Mononuclear cell (primary cell): ENCODE results near the gene ZNF276. TPM values are rescaled to one million over a fixed set of nuclear protein-coding genes. Genes with fewer than 3 reads are reported as not detected.
"Not testable (repeated sequence)": the region's sequence is repeated elsewhere in the genome, so short reads cannot be mapped to it uniquely, and the experiment has no call there.

Experiments used
- H3K27me3 ChIP-seq: 2 replicates; pipeline ENCODE4 v1.6.0; 2011; ENCODE audit warnings: low read length, control low read depth; ENCODE audit not compliant: insufficient read depth
- H3K4me1 ChIP-seq: 2 replicates; pipeline ENCODE4 v1.5.1; 2011; ENCODE audit warnings: mild to moderate bottlenecking, low read length, control low read depth; ENCODE audit not compliant: insufficient read depth
- H3K4me3 ChIP-seq: 2 replicates; pipeline ENCODE4 v1.5.1; 2011; ENCODE audit warnings: mild to moderate bottlenecking, low read length, moderate library complexity
- H3K9me3 ChIP-seq: 2 replicates; pipeline ENCODE4 v1.5.1; 2011; ENCODE audit warnings: low read depth, mild to moderate bottlenecking, control low read depth, low read length
- total RNA-seq: library from RNA; depleted of rRNA; stranded (reverse); fragments of >200 nt; gene quantifications from one replicate; pipeline ENCODE4 v1.2.3, GENCODE V29; 2012

ZNF276 gene, protein sequence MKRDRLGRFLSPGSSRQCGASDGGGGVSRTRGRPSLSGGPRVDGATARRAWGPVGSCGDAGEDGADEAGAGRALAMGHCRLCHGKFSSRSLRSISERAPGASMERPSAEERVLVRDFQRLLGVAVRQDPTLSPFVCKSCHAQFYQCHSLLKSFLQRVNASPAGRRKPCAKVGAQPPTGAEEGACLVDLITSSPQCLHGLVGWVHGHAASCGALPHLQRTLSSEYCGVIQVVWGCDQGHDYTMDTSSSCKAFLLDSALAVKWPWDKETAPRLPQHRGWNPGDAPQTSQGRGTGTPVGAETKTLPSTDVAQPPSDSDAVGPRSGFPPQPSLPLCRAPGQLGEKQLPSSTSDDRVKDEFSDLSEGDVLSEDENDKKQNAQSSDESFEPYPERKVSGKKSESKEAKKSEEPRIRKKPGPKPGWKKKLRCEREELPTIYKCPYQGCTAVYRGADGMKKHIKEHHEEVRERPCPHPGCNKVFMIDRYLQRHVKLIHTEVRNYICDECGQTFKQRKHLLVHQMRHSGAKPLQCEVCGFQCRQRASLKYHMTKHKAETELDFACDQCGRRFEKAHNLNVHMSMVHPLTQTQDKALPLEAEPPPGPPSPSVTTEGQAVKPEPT
- 48.9 TPM for total RNA-seq

DNA sequence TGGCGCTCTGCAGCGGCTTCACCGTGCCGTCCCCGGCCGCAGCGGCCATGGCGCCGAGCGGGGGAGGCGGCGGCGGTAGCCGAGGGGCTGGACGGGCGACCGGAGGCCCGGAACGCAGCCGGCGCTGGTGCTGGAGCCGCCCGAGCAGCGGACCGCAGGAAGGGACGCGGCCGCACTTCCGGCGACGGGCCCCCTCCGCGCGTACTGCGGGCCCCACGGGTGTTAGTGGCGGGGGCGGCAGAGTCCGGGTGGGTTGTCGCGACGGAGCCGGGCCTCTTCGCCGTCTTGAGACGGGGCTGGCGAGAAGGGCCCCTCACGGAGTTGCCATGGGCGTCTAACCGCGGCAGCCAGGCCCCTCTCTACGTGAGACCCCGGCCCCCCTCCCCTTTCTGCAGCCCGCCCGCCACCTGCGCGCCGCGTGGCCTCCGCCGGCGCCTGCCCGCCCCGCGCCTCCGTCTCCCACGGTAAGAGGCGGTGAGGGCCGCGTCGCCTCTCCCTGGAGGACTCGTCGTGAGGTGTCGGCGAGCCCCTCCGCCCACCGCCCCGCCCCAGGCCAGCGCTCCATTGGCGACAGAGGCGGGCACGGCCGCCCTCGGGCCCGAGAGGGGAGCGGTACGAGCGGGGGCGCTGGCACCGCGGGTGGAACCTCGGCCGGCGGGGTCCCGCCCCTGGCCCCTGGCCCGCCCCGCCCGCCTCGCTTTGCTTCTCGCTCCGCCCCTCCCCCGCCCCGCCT lies at the start of gene ZNF276, which contains the start of gene VPS9D1:
Gene ZNF276 (plus strand): TSS at position 725 of the 733 bp plus-strand sequence. CDS start 104 bp downstream, outside the sequence.
Gene VPS9D1 (minus strand): TSS at position 86 of the 733 bp plus-strand sequence. CDS start 37 bp downstream, at position 49.
- Histone ChIP-seq H3K27me3 (no peaks in the 10 kb centered on the region), H3K9me3 (no peaks in the 10 kb centered on the region), H3K4me3 (peak within 1 kb of the TSS; percentile 73), H3K4me1 (peaks cover 66% of the 10 kb centered on the region)

DNA sequence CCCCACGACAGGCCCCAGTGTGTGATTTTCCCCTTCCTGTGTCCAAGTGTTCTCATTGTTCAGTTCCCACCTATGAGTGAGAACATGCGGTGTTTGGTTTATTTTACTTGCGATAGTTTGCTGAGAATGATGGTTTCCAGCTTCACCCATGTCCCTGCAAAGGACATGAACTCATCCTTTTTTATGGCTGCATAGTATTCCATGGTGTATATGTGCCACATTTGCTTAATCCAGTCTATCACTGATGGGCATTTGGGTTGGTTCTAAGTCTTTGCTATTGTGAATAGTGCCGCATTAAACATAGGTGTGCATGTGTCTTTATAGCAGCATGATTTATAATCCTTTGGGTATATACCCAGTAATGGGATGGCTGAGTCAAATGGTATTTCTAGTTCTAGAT lies 49.8 kb upstream of the ZNF276 start:
- not testable (repeated sequence) for H3K4me1 ChIP-seq, H3K27me3 ChIP-seq, H3K9me3 ChIP-seq, H3K4me3 ChIP-seq

DNA sequence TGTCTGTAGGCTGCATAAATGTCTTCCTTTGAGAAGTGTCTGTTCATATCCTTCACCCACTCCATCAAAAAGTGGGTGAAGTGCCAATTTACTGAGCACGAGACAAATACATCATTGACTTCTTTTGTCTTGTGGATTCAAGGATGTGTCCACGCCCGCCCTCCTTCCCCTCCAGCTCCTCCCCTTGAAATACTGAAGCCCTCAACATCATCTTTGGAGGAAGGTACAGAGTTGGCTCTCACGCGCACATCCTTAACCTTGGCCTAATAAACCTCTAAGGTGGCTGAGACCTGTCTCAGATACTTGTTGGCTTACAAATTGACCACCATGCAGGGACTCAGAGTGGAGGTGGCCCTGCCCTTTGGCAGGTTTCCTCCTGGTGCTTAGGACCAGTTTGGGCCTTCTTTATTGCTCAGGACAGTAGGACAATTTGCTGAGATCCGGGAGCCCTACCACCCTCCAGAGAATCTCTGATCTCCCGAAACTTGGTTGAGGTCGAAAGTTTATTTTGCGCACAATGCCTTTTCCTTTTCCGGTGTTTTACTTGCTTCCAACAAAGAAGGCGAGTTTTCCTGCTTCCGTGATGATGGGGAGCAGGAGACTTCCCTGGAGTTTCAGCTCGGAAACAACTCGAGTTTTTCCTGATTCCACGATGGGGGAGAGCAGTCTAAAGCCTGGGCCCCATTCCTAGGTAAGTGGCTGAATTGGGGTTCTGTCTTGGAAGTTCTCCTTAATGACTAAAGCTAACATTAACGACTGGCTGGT lies 49.0 kb upstream of the ZNF276 start:
- Histone ChIP-seq H3K27me3 (no peaks in the 10 kb centered on the region), H3K4me3 (no peak overlapping the region), H3K4me1 (no peaks in the 10 kb centered on the region), H3K9me3 (no peaks in the 10 kb centered on the region)

DNA sequence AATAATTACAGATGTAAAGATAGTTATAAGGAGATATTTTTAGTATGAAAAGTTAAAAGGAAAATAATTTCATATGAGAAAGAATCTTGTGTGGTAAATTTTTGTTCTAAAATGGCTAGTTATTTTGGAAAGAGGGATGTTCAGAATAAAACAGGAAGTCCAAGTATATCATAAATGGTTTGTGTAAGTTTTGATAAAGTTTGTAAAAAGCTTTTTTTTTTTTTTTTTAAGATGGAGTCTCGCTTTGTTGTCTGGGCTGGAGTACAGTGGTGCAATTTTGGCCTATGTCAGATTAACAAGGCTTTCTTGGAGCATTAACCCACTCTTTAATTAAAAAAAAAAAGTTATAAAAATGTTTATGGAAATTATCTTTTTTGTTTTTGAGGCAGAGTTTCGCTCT lies 43.1 kb upstream of the ZNF276 start:
- Histone ChIP-seq H3K4me1 (no peaks in the 10 kb centered on the region), H3K9me3 (no peaks in the 10 kb centered on the region), H3K4me3 (no peak overlapping the region), H3K27me3 (no peaks in the 10 kb centered on the region)

DNA sequence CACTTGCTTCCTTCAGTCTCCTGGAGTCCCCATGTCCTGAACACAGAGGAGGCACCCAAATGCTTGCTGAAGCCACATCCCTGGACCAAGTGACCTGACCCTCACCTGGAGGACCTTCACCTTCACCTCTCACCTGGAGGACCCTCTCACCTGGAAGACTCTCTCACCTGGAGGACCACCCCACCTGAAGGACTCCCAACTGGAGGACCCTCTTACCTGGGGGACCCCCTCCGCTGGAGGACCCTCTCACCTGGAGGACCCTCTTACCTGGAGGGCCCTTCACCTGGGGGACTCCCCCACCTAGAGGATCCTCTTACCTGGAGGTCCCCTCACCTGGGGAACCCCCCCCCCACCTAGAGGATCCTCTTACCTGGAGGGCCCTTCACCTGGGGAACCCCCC lies 35.4 kb upstream of the ZNF276 start:
- H3K4me1 ChIP-seq, result peaks cover 9% of the 10 kb centered on the region
- H3K9me3 ChIP-seq, result no peaks in the 10 kb centered on the region
- H3K27me3 ChIP-seq, result no peaks in the 10 kb centered on the region
- no peak overlapping the region for H3K4me3 ChIP-seq

DNA sequence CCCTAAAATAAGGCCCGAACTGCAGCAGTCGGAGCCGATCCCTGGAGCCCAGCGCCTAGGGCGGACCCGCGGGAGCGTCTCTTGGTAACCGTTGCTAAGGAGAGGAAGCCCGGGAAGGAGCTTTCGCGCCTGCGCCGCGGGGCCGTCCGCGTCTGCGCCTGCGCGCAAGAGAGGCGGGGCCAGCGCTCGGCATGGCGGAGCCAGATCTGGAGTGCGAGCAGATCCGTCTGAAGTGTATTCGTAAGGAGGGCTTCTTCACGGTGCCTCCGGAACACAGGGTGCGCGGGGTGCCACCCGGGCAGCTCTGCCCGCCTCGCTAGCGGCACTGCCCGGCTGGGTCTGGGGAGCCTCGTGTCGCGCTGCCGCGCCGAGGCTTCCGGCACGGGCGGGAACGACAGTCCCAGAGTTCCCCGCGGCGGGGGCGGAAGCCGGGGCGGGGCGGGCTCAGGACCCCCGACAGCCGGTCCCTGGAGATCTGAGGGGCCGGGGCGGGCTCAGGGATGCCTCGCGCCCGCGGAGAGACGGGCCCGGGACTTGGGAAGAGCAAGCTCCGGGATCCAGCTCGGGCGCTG lies 34.7 kb upstream of the ZNF276 start, which contains the start of gene CDK10:
Gene CDK10 (plus strand): TSS at position 170 of the 572 bp plus-strand sequence. CDS start 22 bp downstream, at position 192.
- Histone ChIP-seq H3K27me3 (no peaks in the 10 kb centered on the region), H3K4me3 (peak within 1 kb of the TSS; percentile 79), H3K9me3 (no peaks in the 10 kb centered on the region), H3K4me1 (peaks cover 9% of the 10 kb centered on the region)

DNA sequence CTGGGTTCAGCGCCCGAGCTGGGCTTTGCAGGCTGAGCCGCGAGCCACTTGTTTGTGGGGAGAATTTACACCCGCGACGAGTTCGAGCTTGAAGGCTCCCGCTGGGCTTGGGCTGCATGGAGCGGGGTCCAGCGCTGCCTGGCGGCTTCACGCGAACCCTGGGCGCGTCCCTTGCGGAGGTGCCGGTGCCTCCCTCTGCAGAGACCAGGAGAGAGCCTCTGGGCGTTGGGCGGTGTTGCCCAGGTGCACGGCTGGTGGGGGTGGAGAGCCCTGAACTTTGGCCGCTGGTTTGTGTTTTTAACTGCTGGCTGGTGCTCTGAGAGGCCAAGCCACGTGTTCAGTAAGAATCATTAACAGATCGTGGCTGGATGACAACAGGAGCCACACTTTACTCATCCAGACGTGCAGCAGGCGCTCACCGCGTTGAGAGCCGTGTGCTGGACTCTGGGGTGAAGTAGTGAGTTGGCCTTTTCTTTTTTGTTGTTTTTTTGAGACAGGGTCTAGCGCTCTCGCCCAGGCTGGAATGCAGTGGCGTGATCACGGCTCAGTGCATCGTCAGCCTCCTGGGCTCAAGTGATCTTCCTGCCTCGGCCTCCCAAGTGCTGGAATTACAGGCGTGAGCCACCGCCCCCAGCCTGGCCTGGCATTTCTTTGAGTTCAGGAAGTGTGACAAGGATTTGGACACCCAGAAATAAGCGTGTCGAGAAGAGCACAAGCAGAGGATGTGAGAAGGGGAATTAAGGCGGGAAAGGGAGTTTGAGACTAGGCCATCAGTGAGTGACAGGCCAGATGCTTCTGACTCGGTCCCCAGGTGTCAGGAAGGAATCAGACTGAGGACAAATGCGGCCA lies 34.0 kb upstream of the ZNF276 start:
- Histone ChIP-seq H3K4me3 (peak overlapping the region; percentile 79), H3K9me3 (no peaks in the 10 kb centered on the region), H3K27me3 (no peaks in the 10 kb centered on the region), H3K4me1 (peaks cover 9% of the 10 kb centered on the region)

DNA sequence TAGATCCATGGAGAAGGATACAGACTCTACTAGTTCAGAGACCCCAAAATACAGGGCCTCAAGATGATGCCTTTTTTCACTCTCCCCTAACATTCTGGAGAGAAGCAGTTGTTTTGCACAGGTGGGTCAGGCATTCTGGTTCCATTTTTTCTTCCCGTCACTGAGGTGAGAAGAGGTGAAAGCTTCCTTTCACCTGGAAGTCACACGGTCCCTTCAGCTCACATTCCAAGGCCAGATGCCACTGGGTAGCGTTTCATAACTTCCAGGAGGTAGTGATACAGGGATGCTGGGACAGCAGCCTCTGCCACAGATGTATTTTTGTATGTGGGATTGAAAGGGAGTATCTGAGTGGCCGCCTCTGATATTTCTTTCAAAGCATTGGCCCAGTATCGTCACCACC lies 32.9 kb upstream of the ZNF276 start:
- no peaks in the 10 kb centered on the region for H3K9me3 ChIP-seq
- H3K4me1 ChIP-seq, result peaks cover 9% of the 10 kb centered on the region
- no peaks in the 10 kb centered on the region for H3K27me3 ChIP-seq
- no peak overlapping the region for H3K4me3 ChIP-seq

DNA sequence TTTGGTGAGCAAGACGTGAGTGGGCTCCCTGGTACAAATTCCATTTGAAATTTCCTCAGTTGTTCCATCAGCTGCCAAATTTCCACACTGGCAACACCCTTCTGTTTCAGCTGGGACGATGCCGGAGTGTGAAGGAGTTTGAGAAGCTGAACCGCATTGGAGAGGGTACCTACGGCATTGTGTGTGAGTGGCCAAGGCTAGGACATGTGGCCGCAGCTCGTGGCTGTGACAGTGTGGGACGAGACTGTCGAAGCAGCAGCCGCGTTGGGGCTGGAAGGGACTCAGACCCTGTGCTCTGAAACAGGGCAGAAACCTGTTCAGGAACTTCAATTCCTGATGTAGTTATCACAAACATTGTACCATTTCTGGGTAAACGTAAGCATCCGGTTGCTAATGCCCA lies 32.2 kb upstream of the ZNF276 start:
- peaks cover 9% of the 10 kb centered on the region for H3K4me1 ChIP-seq
- H3K4me3 ChIP-seq, result no peak overlapping the region
- no peaks in the 10 kb centered on the region for H3K9me3 ChIP-seq
- no peaks in the 10 kb centered on the region for H3K27me3 ChIP-seq

DNA sequence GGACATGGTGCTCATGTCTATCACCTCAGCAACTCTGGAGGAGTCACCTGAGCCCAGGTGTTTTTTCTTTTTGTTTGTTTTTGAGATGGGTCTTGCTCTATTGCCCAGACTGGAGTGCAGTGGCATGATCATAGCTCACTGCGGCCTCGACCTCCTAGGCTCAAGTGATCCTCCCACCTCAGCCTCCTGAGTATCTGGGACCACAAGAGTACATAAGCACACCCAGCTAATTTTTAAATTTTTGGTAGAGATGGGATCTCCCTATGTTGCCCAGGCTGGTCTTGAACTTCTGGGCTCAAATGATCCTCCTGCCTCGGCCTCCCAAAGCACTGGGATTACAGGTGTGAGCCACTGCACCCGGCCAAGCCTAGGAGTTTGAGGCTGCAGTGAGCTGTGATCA lies 31.7 kb upstream of the ZNF276 start:
- not testable (repeated sequence) for H3K4me1 ChIP-seq, H3K4me3 ChIP-seq, H3K27me3 ChIP-seq, H3K9me3 ChIP-seq

DNA sequence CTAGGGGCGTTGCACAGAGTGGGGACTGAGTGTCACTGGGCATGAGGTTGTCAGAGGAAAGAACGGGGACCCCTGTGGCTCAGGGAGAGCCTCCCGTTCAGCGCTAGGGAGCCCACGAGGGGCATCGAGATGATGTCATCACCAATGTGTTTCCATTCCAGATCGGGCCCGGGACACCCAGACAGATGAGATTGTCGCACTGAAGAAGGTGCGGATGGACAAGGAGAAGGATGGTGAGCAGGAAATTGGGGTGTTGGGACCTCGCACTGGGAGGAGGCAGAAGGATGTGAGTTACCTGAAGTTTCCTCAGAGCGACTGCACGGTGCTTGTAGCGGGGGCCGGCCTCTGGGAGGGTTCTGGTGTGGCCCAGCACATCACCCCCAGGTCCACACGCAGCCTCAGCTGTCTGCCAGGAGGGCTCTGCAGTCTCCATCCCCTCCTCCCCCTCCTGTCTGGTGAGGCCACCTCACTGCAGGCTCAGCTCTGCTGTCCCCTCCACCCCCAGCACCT lies 30.9 kb upstream of the ZNF276 start:
- H3K9me3 ChIP-seq, result no peaks in the 10 kb centered on the region
- no peaks in the 10 kb centered on the region for H3K27me3 ChIP-seq
- no peak overlapping the region for H3K4me3 ChIP-seq
- H3K4me1 ChIP-seq, result peaks cover 9% of the 10 kb centered on the region

DNA sequence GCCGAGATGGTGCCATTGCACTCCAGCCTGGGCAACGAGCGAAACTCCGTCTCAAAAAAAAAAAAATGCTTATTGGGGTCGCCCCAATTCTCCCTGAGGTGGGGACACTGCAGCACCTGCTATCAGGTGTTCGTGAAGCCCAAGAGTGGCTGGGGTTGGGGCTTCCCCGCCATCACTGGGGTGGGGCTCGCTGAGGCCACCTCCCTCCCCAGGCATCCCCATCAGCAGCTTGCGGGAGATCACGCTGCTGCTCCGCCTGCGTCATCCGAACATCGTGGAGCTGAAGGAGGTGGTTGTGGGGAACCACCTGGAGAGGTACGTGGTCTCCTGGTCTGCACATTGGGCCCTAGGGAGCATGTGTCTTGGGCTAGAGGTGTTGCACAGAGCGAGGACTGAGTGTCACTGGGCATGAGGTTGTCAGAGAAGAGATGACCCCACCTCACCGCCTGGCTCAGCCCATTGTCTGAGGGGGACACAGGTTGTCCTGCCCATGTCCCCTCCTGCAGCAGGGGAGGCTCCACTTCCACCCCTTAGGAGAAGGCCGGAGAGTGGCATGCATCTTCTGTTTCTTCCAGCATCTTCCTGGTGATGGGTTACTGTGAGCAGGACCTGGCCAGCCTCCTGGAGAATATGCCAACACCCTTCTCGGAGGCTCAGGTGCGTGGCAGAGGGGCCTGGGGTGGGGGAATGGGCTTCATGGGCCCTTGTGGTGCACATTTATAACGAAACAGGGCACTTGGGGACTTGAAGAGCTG lies 29.9 kb upstream of the ZNF276 start:
- H3K4me1 ChIP-seq, result peaks cover 17% of the 10 kb centered on the region
- H3K4me3 ChIP-seq, result no peak overlapping the region
- no peaks in the 10 kb centered on the region for H3K27me3 ChIP-seq
- H3K9me3 ChIP-seq, result no peaks in the 10 kb centered on the region

DNA sequence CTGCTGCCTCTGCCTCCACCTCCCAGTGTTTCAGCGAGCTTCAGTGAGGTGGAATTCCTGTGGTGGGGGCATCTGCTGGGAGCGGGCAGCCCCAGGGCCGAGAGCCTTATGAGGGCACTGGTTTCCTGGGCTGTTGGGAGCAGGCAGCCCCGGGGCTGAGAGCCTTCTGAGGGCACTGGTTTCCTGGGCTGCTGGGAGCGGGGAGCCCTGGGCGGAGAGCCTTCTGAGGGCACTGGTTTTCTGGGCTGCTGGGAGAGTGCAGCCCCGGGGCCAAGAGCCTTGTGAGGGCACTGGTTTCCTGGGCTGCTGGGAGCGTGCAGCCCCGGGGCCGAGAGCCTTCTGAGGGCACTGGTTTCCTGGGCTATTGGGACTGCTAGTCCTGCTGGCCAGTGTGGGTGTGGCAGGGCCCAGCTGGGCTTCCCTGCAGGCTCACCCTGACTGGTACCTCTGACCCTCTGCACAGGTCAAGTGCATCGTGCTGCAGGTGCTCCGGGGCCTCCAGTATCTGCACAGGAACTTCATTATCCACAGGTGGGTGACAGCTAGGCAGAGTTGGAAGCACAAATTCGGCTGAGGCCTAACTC lies 29.3 kb upstream of the ZNF276 start:
- Histone ChIP-seq H3K4me3 (no peak overlapping the region), H3K9me3 (no peaks in the 10 kb centered on the region), H3K27me3 (no peaks in the 10 kb centered on the region), H3K4me1 (peaks cover 20% of the 10 kb centered on the region)
